ENCODE results near the gene WWTR1. TPM values are rescaled to one million over a fixed set of nuclear protein-coding genes. Genes with fewer than 3 reads are reported as not detected.

WWTR1 gene
- polyA plus RNA-seq, 1 experiment = 164 TPM

- TF ChIP-seq CTCF (IDR thresholded peaks at IDR 0.05; ENCODE audit: low read depth, low read length) = no peak
- CTCF ChIA-PET = interaction anchor here (0.8 kb wide), 1 partner anchor 9 kb away, joined by 4 read pairs; no protein-coding TSS in a partner anchor
- Histone ChIP-seq H3K27ac (ENCODE audit: low read depth, low read length) (no peak overlapping the region), H3K9me3 (ENCODE audit: control insufficient read depth, insufficient read depth, low read length) (no peaks in the 10 kb centered on the region), H3K4me3 (ENCODE audit: low read depth, low read length) (no peak overlapping the region), H3K27me3 (ENCODE audit: control insufficient read depth, insufficient read depth, low read length) (no peaks in the 10 kb centered on the region)
- peak; percentile 71 for DNase-seq (ENCODE audit: low read depth, low spot score)
- POLR2A ChIA-PET = interaction anchor here (2.2 kb wide), 1 partner anchor 37 kb away, joined by 8 read pairs; the partner anchor contains the start of gene WWTR1
Measured at GRCh38 chr3:149621218-149622005, 36.4 kb downstream of the WWTR1 start.

GRCh38 chr3:149620291-149621020 lies 37.4 kb downstream of the WWTR1 start:
- DNase-seq (ENCODE audit: low read depth, low spot score) = peak; percentile 32
- no peak for TF ChIP-seq CTCF (IDR thresholded peaks at IDR 0.05; ENCODE audit: low read depth, low read length)
- CTCF ChIA-PET = interaction anchor here (0.8 to 1.5 kb wide), 2 partner anchors 8 to 51 kb away, joined by 4 read pairs; no protein-coding TSS in a partner anchor
- POLR2A ChIA-PET = interaction anchor here (0.6 to 2.2 kb wide), 2 partner anchors 9 to 38 kb away, joined by 4 to 8 read pairs; partner anchors contain the start of gene WWTR1
- H3K9me3 ChIP-seq (ENCODE audit: control insufficient read depth, insufficient read depth, low read length) = no peaks in the 10 kb centered on the region
- H3K27me3 ChIP-seq (ENCODE audit: control insufficient read depth, insufficient read depth, low read length) = no peaks in the 10 kb centered on the region
- no peak overlapping the region for H3K4me3 ChIP-seq (ENCODE audit: low read depth, low read length)
- H3K27ac ChIP-seq (ENCODE audit: low read depth, low read length) = peak overlapping the region; percentile 49

GRCh38 chr3:149619136-149619535 lies 38.7 kb downstream of the WWTR1 start:
- no peak for DNase-seq (ENCODE audit: low read depth, low spot score)
- Histone ChIP-seq H3K27me3 (ENCODE audit: control insufficient read depth, insufficient read depth, low read length) (no peaks in the 10 kb centered on the region), H3K9me3 (ENCODE audit: control insufficient read depth, insufficient read depth, low read length) (no peaks in the 10 kb centered on the region), H3K27ac (ENCODE audit: low read depth, low read length) (no peak overlapping the region), H3K4me3 (ENCODE audit: low read depth, low read length) (no peak overlapping the region)
- no peak for TF ChIP-seq CTCF (IDR thresholded peaks at IDR 0.05; ENCODE audit: low read depth, low read length)
- POLR2A ChIA-PET = no interaction called here
- CTCF ChIA-PET = interaction anchor here (0.7 to 1.5 kb wide), 2 partner anchors 13 to 50 kb away, joined by 3 to 4 read pairs; no protein-coding TSS in a partner anchor

GRCh38 chr3:149618151-149619123 lies 39.4 kb downstream of the WWTR1 start:
- ChIA-PET CTCF (interaction anchor here (0.5 to 1.0 kb wide), 2 partner anchors 88 to 99 kb away, joined by 3 read pairs; no protein-coding TSS in a partner anchor), POLR2A (no interaction called here)
- H3K27me3 ChIP-seq (ENCODE audit: control insufficient read depth, insufficient read depth, low read length) = no peaks in the 10 kb centered on the region
- no peak for DNase-seq (ENCODE audit: low read depth, low spot score)
- H3K27ac ChIP-seq (ENCODE audit: low read depth, low read length) = no peak overlapping the region
- no peak overlapping the region for H3K4me3 ChIP-seq (ENCODE audit: low read depth, low read length)
- no peak for TF ChIP-seq CTCF (IDR thresholded peaks at IDR 0.05; ENCODE audit: low read depth, low read length)
- H3K9me3 ChIP-seq (ENCODE audit: control insufficient read depth, insufficient read depth, low read length) = no peaks in the 10 kb centered on the region
